ENCODE results near the gene TRAIP. TPM values are rescaled to one million over a fixed set of nuclear protein-coding genes. Genes with fewer than 3 reads are reported as not detected.

TRAIP gene
- total and polyA plus RNA-seq, 4 donors, result 2.4 to 7.8 (median 6.5) TPM

Small RNAs within 50 kb of the gene (small RNA-seq; reads per million reads assigned to genes)
- gene RN7SL217P (ENCODE audit: low replicate concordance), result not detected

Other genes starting within 250 kb of the TRAIP start
- gene APEH, start 182.2 kb downstream of the TRAIP start, total RNA-seq, result 100 to 1,000 TPM in 1 of 2 donors, 10 to 100 TPM in 1; 68.3 to 100 TPM
- gene APEH, start 182.2 kb downstream of the TRAIP start, polyA plus RNA-seq (ENCODE audit: insufficient read length in 2 of 2), result 100 to 1,000 TPM; 109 to 116 TPM
- 10 to 100 TPM; 10.7 to 31.6 TPM for gene MST1, start 167.1 kb downstream of the TRAIP start, total RNA-seq
- gene MST1, start 167.1 kb downstream of the TRAIP start, polyA plus RNA-seq (ENCODE audit: insufficient read length in 2 of 2), result 10 to 100 TPM; 56.5 to 62.6 TPM
- gene RNF123, start 167.0 kb downstream of the TRAIP start, total RNA-seq, result 10 to 100 TPM; 24.8 to 25.0 TPM
- 10 to 100 TPM; 47.1 to 55.9 TPM for gene RNF123, start 167.0 kb downstream of the TRAIP start, polyA plus RNA-seq (ENCODE audit: insufficient read length in 2 of 2)
- under 1 TPM in 1 of 2 donors, not detected in 1; 0.30 TPM for gene AMIGO3, start 136.9 kb downstream of the TRAIP start, total RNA-seq
- 1 to 10 TPM; 2.2 to 3.3 TPM for gene AMIGO3, start 136.9 kb downstream of the TRAIP start, polyA plus RNA-seq (ENCODE audit: insufficient read length in 2 of 2)
- gene GMPPB, start 132.6 kb downstream of the TRAIP start, total RNA-seq, result 10 to 100 TPM in 1 of 2 donors, 1 to 10 TPM in 1; 9.7 to 20.8 TPM
- 10 to 100 TPM; 16.5 to 22.3 TPM for gene GMPPB, start 132.6 kb downstream of the TRAIP start, polyA plus RNA-seq (ENCODE audit: insufficient read length in 2 of 2)
- 10 to 100 TPM; 30.2 to 49.1 TPM for gene IP6K1, start 70.0 kb downstream of the TRAIP start, total RNA-seq
- 10 to 100 TPM; 55.7 to 65.9 TPM for gene IP6K1, start 70.0 kb downstream of the TRAIP start, polyA plus RNA-seq (ENCODE audit: insufficient read length in 2 of 2)
- under 1 TPM; 0.10 to 0.28 TPM for gene CDHR4, start 56.7 kb downstream of the TRAIP start, total RNA-seq
- gene CDHR4, start 56.7 kb downstream of the TRAIP start, polyA plus RNA-seq (ENCODE audit: insufficient read length in 2 of 2), result under 1 TPM; 0.47 to 0.59 TPM
- gene INKA1, start 53.3 kb downstream of the TRAIP start, total RNA-seq, result 1 to 10 TPM; 5.6 to 7.6 TPM
- 1 to 10 TPM; 6.9 to 7.6 TPM for gene INKA1, start 53.3 kb downstream of the TRAIP start, polyA plus RNA-seq (ENCODE audit: insufficient read length in 2 of 2)
- 10 to 100 TPM; 16.3 to 42.9 TPM for gene UBA7, start 42.6 kb downstream of the TRAIP start, total RNA-seq
- 10 to 100 TPM; 26.4 to 30.5 TPM for gene UBA7, start 42.6 kb downstream of the TRAIP start, polyA plus RNA-seq (ENCODE audit: insufficient read length in 2 of 2)
- 10 to 100 TPM; 17.1 to 54.0 TPM for gene CAMKV, start 13.3 kb upstream of the TRAIP start, total RNA-seq
- 100 to 1,000 TPM in 1 of 2 donors, 10 to 100 TPM in 1; 94.3 to 115 TPM for gene CAMKV, start 13.3 kb upstream of the TRAIP start, polyA plus RNA-seq (ENCODE audit: insufficient read length in 2 of 2)
- under 1 TPM; 0.79 to 0.88 TPM for gene MST1R, start 47.3 kb upstream of the TRAIP start, total RNA-seq
- 1 to 10 TPM in 1 of 2 donors, under 1 TPM in 1; 0.63 to 2.5 TPM for gene MST1R, start 47.3 kb upstream of the TRAIP start, polyA plus RNA-seq (ENCODE audit: insufficient read length in 2 of 2)
- gene MON1A, start 73.2 kb upstream of the TRAIP start, total RNA-seq, result 1 to 10 TPM; 8.0 to 9.7 TPM
- gene MON1A, start 73.2 kb upstream of the TRAIP start, polyA plus RNA-seq (ENCODE audit: insufficient read length in 2 of 2), result 10 to 100 TPM; 21.7 to 25.0 TPM
- 100 to 1,000 TPM in 1 of 2 donors, 10 to 100 TPM in 1; 70.1 to 115 TPM for gene RBM6, start 83.6 kb upstream of the TRAIP start, total RNA-seq
- gene RBM6, start 83.6 kb upstream of the TRAIP start, polyA plus RNA-seq (ENCODE audit: insufficient read length in 2 of 2), result 100 to 1,000 TPM; 143 to 175 TPM
- gene RBM5, start 232.4 kb upstream of the TRAIP start, total RNA-seq, result 100 to 1,000 TPM; 223 to 291 TPM
- 100 to 1,000 TPM; 240 to 366 TPM for gene RBM5, start 232.4 kb upstream of the TRAIP start, polyA plus RNA-seq (ENCODE audit: insufficient read length in 2 of 2)